WTC11 (cell line): ENCODE results near the gene CEP57L1.

Experiments used
- NR1H2 ChIP-seq: sonication (generic); formaldehyde crosslinking; IDR thresholded peaks from 2 replicates; pipeline ENCODE4 v1.9.0; 2021; ENCODE audit warnings: mild to moderate bottlenecking, moderate library complexity, missing genetic modification reagents
- TEAD1 ChIP-seq: sonication (generic); formaldehyde crosslinking; IDR thresholded peaks from 2 replicates; pipeline ENCODE4 v1.8.0; 2022; ENCODE audit warnings: mild to moderate bottlenecking, missing genetic modification reagents
- TF ChIP-seq, protein P1 (sequence below): fragments of 200-600 bp; IDR thresholded peaks from 2 replicates; pipeline ENCODE4 v1.8.0; 2022; ENCODE audit warnings: antibody characterized with exemption
- TF ChIP-seq, protein P2 (sequence below): sonication (generic); formaldehyde crosslinking; IDR thresholded peaks from 2 replicates; pipeline ENCODE4 v1.8.1; 2023; ENCODE audit warnings: mild to moderate bottlenecking, missing genetic modification reagents, moderate library complexity
- TF ChIP-seq, protein P3 (sequence below): sonication (generic); formaldehyde crosslinking; IDR thresholded peaks from 2 replicates; pipeline ENCODE4 v1.8.0; 2022; ENCODE audit warnings: mild to moderate bottlenecking, missing genetic modification reagents
- TF ChIP-seq, protein P4 (sequence below): sonication (generic); formaldehyde crosslinking; IDR thresholded peaks from 2 replicates; pipeline ENCODE4 v1.8.1; 2022; ENCODE audit warnings: low read depth, mild to moderate bottlenecking, moderate library complexity, missing genetic modification reagents, borderline replicate concordance

DNA sequence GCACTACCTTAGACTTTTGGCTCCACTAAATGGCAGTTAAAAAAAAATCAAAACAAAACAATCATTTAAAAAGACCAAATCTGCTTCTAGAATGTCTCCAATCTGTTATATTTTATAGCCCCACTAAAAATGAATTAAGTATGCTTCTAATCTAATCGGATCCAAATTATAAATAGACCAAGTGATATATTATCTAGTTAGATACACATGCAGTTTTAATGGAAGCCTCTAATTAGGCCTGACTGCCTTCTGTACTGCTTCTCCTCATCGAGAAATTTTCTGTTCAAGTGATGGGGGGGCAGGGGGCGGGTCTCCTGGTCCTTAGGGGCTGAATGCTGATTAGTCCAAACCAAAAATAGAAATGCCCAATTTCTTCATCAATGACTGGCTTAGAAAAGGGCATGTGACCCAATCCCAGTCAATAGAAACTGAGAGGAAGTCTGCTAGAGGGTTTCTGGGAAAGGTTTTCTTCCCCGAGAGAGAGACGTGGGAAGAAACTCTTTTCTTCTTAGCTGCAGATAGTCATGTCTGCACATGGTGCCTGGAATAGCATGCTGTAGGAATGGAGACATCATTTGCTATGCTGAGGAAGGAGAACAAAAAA, 7.5 kb upstream of the CEP57L1 start:
- TF ChIP-seq, protein P1, sequence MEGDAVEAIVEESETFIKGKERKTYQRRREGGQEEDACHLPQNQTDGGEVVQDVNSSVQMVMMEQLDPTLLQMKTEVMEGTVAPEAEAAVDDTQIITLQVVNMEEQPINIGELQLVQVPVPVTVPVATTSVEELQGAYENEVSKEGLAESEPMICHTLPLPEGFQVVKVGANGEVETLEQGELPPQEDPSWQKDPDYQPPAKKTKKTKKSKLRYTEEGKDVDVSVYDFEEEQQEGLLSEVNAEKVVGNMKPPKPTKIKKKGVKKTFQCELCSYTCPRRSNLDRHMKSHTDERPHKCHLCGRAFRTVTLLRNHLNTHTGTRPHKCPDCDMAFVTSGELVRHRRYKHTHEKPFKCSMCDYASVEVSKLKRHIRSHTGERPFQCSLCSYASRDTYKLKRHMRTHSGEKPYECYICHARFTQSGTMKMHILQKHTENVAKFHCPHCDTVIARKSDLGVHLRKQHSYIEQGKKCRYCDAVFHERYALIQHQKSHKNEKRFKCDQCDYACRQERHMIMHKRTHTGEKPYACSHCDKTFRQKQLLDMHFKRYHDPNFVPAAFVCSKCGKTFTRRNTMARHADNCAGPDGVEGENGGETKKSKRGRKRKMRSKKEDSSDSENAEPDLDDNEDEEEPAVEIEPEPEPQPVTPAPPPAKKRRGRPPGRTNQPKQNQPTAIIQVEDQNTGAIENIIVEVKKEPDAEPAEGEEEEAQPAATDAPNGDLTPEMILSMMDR: no peak
- TF ChIP-seq, protein P2, sequence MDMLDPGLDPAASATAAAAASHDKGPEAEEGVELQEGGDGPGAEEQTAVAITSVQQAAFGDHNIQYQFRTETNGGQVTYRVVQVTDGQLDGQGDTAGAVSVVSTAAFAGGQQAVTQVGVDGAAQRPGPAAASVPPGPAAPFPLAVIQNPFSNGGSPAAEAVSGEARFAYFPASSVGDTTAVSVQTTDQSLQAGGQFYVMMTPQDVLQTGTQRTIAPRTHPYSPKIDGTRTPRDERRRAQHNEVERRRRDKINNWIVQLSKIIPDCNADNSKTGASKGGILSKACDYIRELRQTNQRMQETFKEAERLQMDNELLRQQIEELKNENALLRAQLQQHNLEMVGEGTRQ (CRISPR knock-in tag): no peak
- no peak for TF ChIP-seq TEAD1
- TF ChIP-seq, protein P3, sequence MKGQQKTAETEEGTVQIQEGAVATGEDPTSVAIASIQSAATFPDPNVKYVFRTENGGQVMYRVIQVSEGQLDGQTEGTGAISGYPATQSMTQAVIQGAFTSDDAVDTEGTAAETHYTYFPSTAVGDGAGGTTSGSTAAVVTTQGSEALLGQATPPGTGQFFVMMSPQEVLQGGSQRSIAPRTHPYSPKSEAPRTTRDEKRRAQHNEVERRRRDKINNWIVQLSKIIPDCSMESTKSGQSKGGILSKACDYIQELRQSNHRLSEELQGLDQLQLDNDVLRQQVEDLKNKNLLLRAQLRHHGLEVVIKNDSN (CRISPR knock-in tag): no peak
- TF ChIP-seq, protein P4, sequence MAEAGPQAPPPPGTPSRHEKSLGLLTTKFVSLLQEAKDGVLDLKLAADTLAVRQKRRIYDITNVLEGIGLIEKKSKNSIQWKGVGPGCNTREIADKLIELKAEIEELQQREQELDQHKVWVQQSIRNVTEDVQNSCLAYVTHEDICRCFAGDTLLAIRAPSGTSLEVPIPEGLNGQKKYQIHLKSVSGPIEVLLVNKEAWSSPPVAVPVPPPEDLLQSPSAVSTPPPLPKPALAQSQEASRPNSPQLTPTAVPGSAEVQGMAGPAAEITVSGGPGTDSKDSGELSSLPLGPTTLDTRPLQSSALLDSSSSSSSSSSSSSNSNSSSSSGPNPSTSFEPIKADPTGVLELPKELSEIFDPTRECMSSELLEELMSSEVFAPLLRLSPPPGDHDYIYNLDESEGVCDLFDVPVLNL (CRISPR knock-in tag): no peak
- TF ChIP-seq NR1H2 (CRISPR knock-in tag): no peak
